ENCODE results near the gene TSSK6. TPM values are rescaled to one million over a fixed set of nuclear protein-coding genes. Genes with fewer than 3 reads are reported as not detected.
A peak's percentile ranks its signal among the peaks of the same experiment; 100 is the strongest.
"Not testable (repeated sequence)": the region's sequence is repeated elsewhere in the genome, so short reads cannot be mapped to it uniquely, and the experiment has no call there.

The TSSK6 gene
- total RNA-seq, 1 donor from 2014 or later: 2.3 TPM

- peak overlapping the region; percentile 48 for H3K27ac Mint-ChIP-seq
- no peaks in the 10 kb centered on the region for H3K27me3 Mint-ChIP-seq
- H3K4me3 Mint-ChIP-seq: peak overlapping the region; percentile 49
Measured at GRCh38 chr19:19475849-19476828, 39.2 kb downstream of the TSSK6 start.

GRCh38 chr19:19475015-19475765 is 40.2 kb downstream of the TSSK6 start:
- Mint-ChIP-seq H3K36me3 (peaks cover 12% of the 10 kb centered on the region), H3K4me1 (ENCODE audit: unreplicated experiment) (peaks cover 32% of the 10 kb centered on the region), H3K27ac (peak overlapping the region; percentile 48), H3K27me3 (no peaks in the 10 kb centered on the region), H3K4me3 (peak overlapping the region; percentile 20), H3K9me3 (no peaks in the 10 kb centered on the region)
- no peak for TF ChIP-seq CTCF (conservative IDR thresholded peaks at IDR 0.05)
- DNase-seq (ENCODE audit: extremely low spot score, unreplicated experiment): no peak

More at GRCh38 chr19:19475849-19476828, 39.2 kb downstream of the TSSK6 start:
- Mint-ChIP-seq H3K9me3 (no peaks in the 10 kb centered on the region), H3K4me1 (ENCODE audit: unreplicated experiment) (peaks cover 32% of the 10 kb centered on the region), H3K36me3 (peaks cover 6% of the 10 kb centered on the region)
- TF ChIP-seq CTCF (conservative IDR thresholded peaks at IDR 0.05): peak; percentile 50
- DNase-seq (ENCODE audit: extremely low spot score, unreplicated experiment): no peak

GRCh38 chr19:19472106-19472505 is 43.2 kb downstream of the TSSK6 start:
- Mint-ChIP-seq H3K36me3 (peaks cover 30% of the 10 kb centered on the region), H3K4me1 (ENCODE audit: unreplicated experiment) (peaks cover 18% of the 10 kb centered on the region), H3K27ac (peak overlapping the region; percentile 68)
- not testable (repeated sequence) for H3K27me3 Mint-ChIP-seq; H3K9me3 Mint-ChIP-seq; H3K4me3 Mint-ChIP-seq; DNase-seq (ENCODE audit: extremely low spot score, unreplicated experiment)

- TF ChIP-seq CTCF (conservative IDR thresholded peaks at IDR 0.05): no peak
- no peak for DNase-seq (ENCODE audit: extremely low spot score, unreplicated experiment)
- Mint-ChIP-seq H3K27me3 (no peaks in the 10 kb centered on the region), H3K9me3 (peaks cover 8% of the 10 kb centered on the region), H3K36me3 (peaks cover 34% of the 10 kb centered on the region), H3K27ac (peak overlapping the region; percentile 68), H3K4me3 (no peak overlapping the region), H3K4me1 (ENCODE audit: unreplicated experiment) (peaks cover 14% of the 10 kb centered on the region)
Measured at GRCh38 chr19:19471682-19472081, 43.7 kb downstream of the TSSK6 start.

GRCh38 chr19:19470579-19470978 is 44.8 kb downstream of the TSSK6 start:
- Mint-ChIP-seq H3K4me3 (no peak overlapping the region), H3K9me3 (peaks cover 16% of the 10 kb centered on the region), H3K27ac (peak overlapping the region; percentile 36), H3K4me1 (ENCODE audit: unreplicated experiment) (peaks cover 14% of the 10 kb centered on the region), H3K36me3 (peaks cover 41% of the 10 kb centered on the region), H3K27me3 (no peaks in the 10 kb centered on the region)
- TF ChIP-seq CTCF (conservative IDR thresholded peaks at IDR 0.05): no peak
- no peak for DNase-seq (ENCODE audit: extremely low spot score, unreplicated experiment)

All from type B pancreatic cell (in vitro differentiated cells).